A204.1 (cell line): ENCODE data around the gene PBX4.
"Not testable (repeated sequence)": the region's sequence is repeated elsewhere in the genome, so short reads cannot be mapped to it uniquely, and the experiment has no call there.

Source experiments
- FAIRE-seq: peaks from 2 replicates; lab custom pipeline; 2012; peaks lifted over from hg19 to GRCh38; lab: Jason Lieb, UNC

PBX4 gene

GRCh38 chr19:19626516-19627472 lies 8.3 kb upstream of the PBX4 start:
- FAIRE-seq: no peak

- FAIRE-seq: no peak
Observed at GRCh38 chr19:19624032-19624570, 5.6 kb upstream of the PBX4 start.

GRCh38 chr19:19623383-19623782 lies 4.9 kb upstream of the PBX4 start:
- no peak for FAIRE-seq

- FAIRE-seq: no peak
Observed at GRCh38 chr19:19619849-19620210, 1.3 kb upstream of the PBX4 start.

- FAIRE-seq: no peak
Observed at GRCh38 chr19:19619181-19619848, 828 bp upstream of the PBX4 start.

GRCh38 chr19:19615086-19615485 lies 3.4 kb downstream of the PBX4 start:
- FAIRE-seq: no peak

- FAIRE-seq: no peak
Observed at GRCh38 chr19:19613506-19613905, 5.0 kb downstream of the PBX4 start.

- FAIRE-seq: no peak
Observed at GRCh38 chr19:19610376-19611202, 7.9 kb downstream of the PBX4 start.

- FAIRE-seq: not testable (repeated sequence)
Observed at GRCh38 chr19:19606686-19607085, 11.8 kb downstream of the PBX4 start.

GRCh38 chr19:19606021-19606420 lies 12.5 kb downstream of the PBX4 start:
- FAIRE-seq: no peak

- FAIRE-seq: no peak
Observed at GRCh38 chr19:19602713-19603324, 15.7 kb downstream of the PBX4 start.

GRCh38 chr19:19602136-19602712 lies 16.3 kb downstream of the PBX4 start:
- no peak for FAIRE-seq

- FAIRE-seq: no peak
Observed at GRCh38 chr19:19600793-19601330, 17.6 kb downstream of the PBX4 start.

GRCh38 chr19:19598728-19599451 lies 19.6 kb downstream of the PBX4 start:
- FAIRE-seq: not testable (repeated sequence)

- FAIRE-seq: no peak
Observed at GRCh38 chr19:19597809-19598306, 20.6 kb downstream of the PBX4 start.

- no peak for FAIRE-seq
Observed at GRCh38 chr19:19595171-19595701, 23.3 kb downstream of the PBX4 start.

GRCh38 chr19:19594381-19594780 lies 24.1 kb downstream of the PBX4 start:
- no peak for FAIRE-seq

GRCh38 chr19:19592690-19593089 lies 25.8 kb downstream of the PBX4 start:
- no peak for FAIRE-seq

- FAIRE-seq: no peak
Observed at GRCh38 chr19:19591133-19591825, 27.2 kb downstream of the PBX4 start.
